ENCODE results near the gene SMAD6.

Gene SMAD6

GRCh38 chr15:66766282-66767230 is 64.5 kb downstream of the SMAD6 start:
- Histone ChIP-seq H3K23ac (ENCODE audit: low read length) (no peak overlapping the region), H2AK5ac (ENCODE audit: low read length) (no peak overlapping the region), H3K9me3 (ENCODE audit: insufficient read depth, low read depth, low read length) (no peaks in the 10 kb centered on the region), H3K79me2 (ENCODE audit: control insufficient read depth, insufficient read depth, low read length, poor library complexity) (peaks cover 7% of the 10 kb centered on the region), H3K4me3 (ENCODE audit: low read depth, low read length) (no peak overlapping the region), H4K8ac (ENCODE audit: low read depth, low read length) (no peak overlapping the region), H2BK12ac (ENCODE audit: low read length) (no peak overlapping the region), H3K9ac (ENCODE audit: low read length) (no peak overlapping the region), H3K4me1 (ENCODE audit: control insufficient read depth in 1 of 2, insufficient read depth in 2 of 2, low read length in 2 of 2) (peaks cover 13 to 42% of the 10 kb centered on the region in 2 experiments), H2BK120ac (ENCODE audit: insufficient read depth, low read length, poor library complexity) (no peak overlapping the region), H3K36me3 (ENCODE audit: control insufficient read depth in 1 of 2, insufficient read depth in 2 of 2, low read length in 2 of 2) (peaks cover 30 to 64% of the 10 kb centered on the region in 2 experiments), H4K12ac (ENCODE audit: low read depth, low read length) (no peak overlapping the region), H3K14ac (ENCODE audit: low read length) (no peak overlapping the region), H2BK5ac (ENCODE audit: low read depth, low read length, poor library complexity) (no peak overlapping the region), H3K18ac (ENCODE audit: low read length) (no peak overlapping the region), H3K27me3 (ENCODE audit: insufficient read depth, low read length) (no peaks in the 10 kb centered on the region), H3K4me2 (ENCODE audit: low read length) (no peak overlapping the region), H2AFZ (ENCODE audit: insufficient read depth, low read length, poor library complexity) (no peak overlapping the region), H4K91ac (ENCODE audit: low read depth, low read length) (no peak overlapping the region), H3K79me1 (ENCODE audit: low read length) (peaks cover 2% of the 10 kb centered on the region), H3K27ac (ENCODE audit: low read depth, low read length) (peak overlapping the region; percentile 6), H3K4ac (ENCODE audit: low read depth, low read length) (no peak overlapping the region)
- no CpG with 5 or more reads among the region's 7 CpGs for WGBS (ENCODE audit: extremely low coverage, insufficient coverage, insufficient read length)
- DNase-seq = no peak

- peaks cover 5% of the 10 kb centered on the region for H3K79me2 ChIP-seq (ENCODE audit: control insufficient read depth, insufficient read depth, low read length, poor library complexity)
- no peaks in the 10 kb centered on the region for H3K9me3 ChIP-seq (ENCODE audit: insufficient read depth, low read depth, low read length)
- DNase-seq = no peak
- H3K14ac ChIP-seq (ENCODE audit: low read length) = no peak overlapping the region
- peaks cover 30 to 65% of the 10 kb centered on the region in 2 experiments for H3K36me3 ChIP-seq (ENCODE audit: control insufficient read depth in 1 of 2, insufficient read depth in 2 of 2, low read length in 2 of 2)
- peaks cover 2% of the 10 kb centered on the region for H3K79me1 ChIP-seq (ENCODE audit: low read length)
- no peak overlapping the region for H2BK5ac ChIP-seq (ENCODE audit: low read depth, low read length, poor library complexity)
- WGBS (ENCODE audit: extremely low coverage, insufficient coverage, insufficient read length) = no CpG with 5 or more reads among the region's 3 CpGs
- H4K91ac ChIP-seq (ENCODE audit: low read depth, low read length) = no peak overlapping the region
- H3K18ac ChIP-seq (ENCODE audit: low read length) = no peak overlapping the region
- no peak overlapping the region for H3K4ac ChIP-seq (ENCODE audit: low read depth, low read length)
- H3K4me3 ChIP-seq (ENCODE audit: low read depth, low read length) = no peak overlapping the region
- H2AFZ ChIP-seq (ENCODE audit: insufficient read depth, low read length, poor library complexity) = no peak overlapping the region
- H2BK120ac ChIP-seq (ENCODE audit: insufficient read depth, low read length, poor library complexity) = no peak overlapping the region
- H3K4me2 ChIP-seq (ENCODE audit: low read length) = no peak overlapping the region
- no peaks in the 10 kb centered on the region for H3K27me3 ChIP-seq (ENCODE audit: insufficient read depth, low read length)
- no peak overlapping the region for H2BK12ac ChIP-seq (ENCODE audit: low read length)
- no peak overlapping the region for H4K8ac ChIP-seq (ENCODE audit: low read depth, low read length)
- peak overlapping the region; percentile 4 for H3K9ac ChIP-seq (ENCODE audit: low read length)
- H3K23ac ChIP-seq (ENCODE audit: low read length) = no peak overlapping the region
- H3K27ac ChIP-seq (ENCODE audit: low read depth, low read length) = no peak overlapping the region
- no peak overlapping the region for H2AK5ac ChIP-seq (ENCODE audit: low read length)
- H3K4me1 ChIP-seq (ENCODE audit: control insufficient read depth in 1 of 2, insufficient read depth in 2 of 2, low read length in 2 of 2) = peaks cover 12 to 40% of the 10 kb centered on the region in 2 experiments
- H4K12ac ChIP-seq (ENCODE audit: low read depth, low read length) = no peak overlapping the region
These were observed 65.2 kb downstream of the SMAD6 start for GRCh38 chr15:66767240-66767659.

- H3K4me3 ChIP-seq (ENCODE audit: low read depth, low read length) = no peak overlapping the region
- no peak overlapping the region for H3K9ac ChIP-seq (ENCODE audit: low read length)
- H2BK120ac ChIP-seq (ENCODE audit: insufficient read depth, low read length, poor library complexity) = no peak overlapping the region
- H3K9me3 ChIP-seq (ENCODE audit: insufficient read depth, low read depth, low read length) = no peaks in the 10 kb centered on the region
- H2AK5ac ChIP-seq (ENCODE audit: low read length) = no peak overlapping the region
- no peak overlapping the region for H2BK5ac ChIP-seq (ENCODE audit: low read depth, low read length, poor library complexity)
- H3K4ac ChIP-seq (ENCODE audit: low read depth, low read length) = peak overlapping the region; percentile 34
- no peak overlapping the region for H3K4me2 ChIP-seq (ENCODE audit: low read length)
- no peak overlapping the region for H4K91ac ChIP-seq (ENCODE audit: low read depth, low read length)
- H3K79me2 ChIP-seq (ENCODE audit: control insufficient read depth, insufficient read depth, low read length, poor library complexity) = peaks cover 7% of the 10 kb centered on the region
- H3K4me1 ChIP-seq (ENCODE audit: control insufficient read depth in 1 of 2, insufficient read depth in 2 of 2, low read length in 2 of 2) = peaks cover 21 to 43% of the 10 kb centered on the region in 2 experiments
- H3K27me3 ChIP-seq (ENCODE audit: insufficient read depth, low read length) = no peaks in the 10 kb centered on the region
- peak overlapping the region; percentile 17 for H3K23ac ChIP-seq (ENCODE audit: low read length)
- H2AFZ ChIP-seq (ENCODE audit: insufficient read depth, low read length, poor library complexity) = no peak overlapping the region
- H3K27ac ChIP-seq (ENCODE audit: low read depth, low read length) = no peak overlapping the region
- WGBS (ENCODE audit: extremely low coverage, insufficient coverage, insufficient read length) = no CpG with 5 or more reads among the region's 8 CpGs
- H3K18ac ChIP-seq (ENCODE audit: low read length) = no peak overlapping the region
- H3K36me3 ChIP-seq (ENCODE audit: control insufficient read depth in 1 of 2, insufficient read depth in 2 of 2, low read length in 2 of 2) = peaks cover 31 to 60% of the 10 kb centered on the region in 2 experiments
- H3K79me1 ChIP-seq (ENCODE audit: low read length) = peaks cover 5% of the 10 kb centered on the region
- no peak overlapping the region for H4K8ac ChIP-seq (ENCODE audit: low read depth, low read length)
- H2BK12ac ChIP-seq (ENCODE audit: low read length) = no peak overlapping the region
- H3K14ac ChIP-seq (ENCODE audit: low read length) = no peak overlapping the region
- DNase-seq = no peak
- no peak overlapping the region for H4K12ac ChIP-seq (ENCODE audit: low read depth, low read length)
These were observed 67.0 kb downstream of the SMAD6 start for GRCh38 chr15:66768987-66769386.

GRCh38 chr15:66770518-66771350 is 68.7 kb downstream of the SMAD6 start:
- WGBS (ENCODE audit: extremely low coverage, insufficient coverage, insufficient read length) = no CpG with 5 or more reads among the region's 14 CpGs
- no peak overlapping the region for H4K12ac ChIP-seq (ENCODE audit: low read depth, low read length)

More at GRCh38 chr15:66770518-66771350, 68.7 kb downstream of the SMAD6 start:
- no peak overlapping the region for H2AK5ac ChIP-seq (ENCODE audit: low read length)
- H3K4me2 ChIP-seq (ENCODE audit: low read length) = no peak overlapping the region
- H2AFZ ChIP-seq (ENCODE audit: insufficient read depth, low read length, poor library complexity) = no peak overlapping the region
- peak overlapping the region; percentile 26 for H3K18ac ChIP-seq (ENCODE audit: low read length)
- no peak overlapping the region for H3K9ac ChIP-seq (ENCODE audit: low read length)
- no peak overlapping the region for H3K27ac ChIP-seq (ENCODE audit: low read depth, low read length)
- no peak overlapping the region for H3K14ac ChIP-seq (ENCODE audit: low read length)
- H3K79me2 ChIP-seq (ENCODE audit: control insufficient read depth, insufficient read depth, low read length, poor library complexity) = peaks cover 12% of the 10 kb centered on the region
- no peak overlapping the region for H2BK120ac ChIP-seq (ENCODE audit: insufficient read depth, low read length, poor library complexity)
- no peak overlapping the region for H3K4ac ChIP-seq (ENCODE audit: low read depth, low read length)
- H3K79me1 ChIP-seq (ENCODE audit: low read length) = peaks cover 11% of the 10 kb centered on the region
- no peak overlapping the region for H3K4me3 ChIP-seq (ENCODE audit: low read depth, low read length)
- H4K8ac ChIP-seq (ENCODE audit: low read depth, low read length) = no peak overlapping the region
- peaks cover 23 to 45% of the 10 kb centered on the region in 2 experiments for H3K4me1 ChIP-seq (ENCODE audit: control insufficient read depth in 1 of 2, insufficient read depth in 2 of 2, low read length in 2 of 2)
- no peak overlapping the region for H4K91ac ChIP-seq (ENCODE audit: low read depth, low read length)
- no peaks in the 10 kb centered on the region for H3K27me3 ChIP-seq (ENCODE audit: insufficient read depth, low read length)
- no peaks in the 10 kb centered on the region for H3K9me3 ChIP-seq (ENCODE audit: insufficient read depth, low read depth, low read length)
- DNase-seq = no peak
- peaks cover 40 to 58% of the 10 kb centered on the region in 2 experiments for H3K36me3 ChIP-seq (ENCODE audit: control insufficient read depth in 1 of 2, insufficient read depth in 2 of 2, low read length in 2 of 2)
- no peak overlapping the region for H2BK5ac ChIP-seq (ENCODE audit: low read depth, low read length, poor library complexity)
- no peak overlapping the region for H3K23ac ChIP-seq (ENCODE audit: low read length)
- no peak overlapping the region for H2BK12ac ChIP-seq (ENCODE audit: low read length)

All from trophoblast cell (in vitro differentiated cells and primary cell).